Lung (tissue), 12 donors: Measurements from ENCODE around the gene TMEM38B. TPM values are rescaled to one million over a fixed set of nuclear protein-coding genes. Genes with fewer than 3 reads are reported as not detected.

ENCODE experiments used
- ATAC-seq: fragments of 200-7000 bp; cut with Tn5 transposase; one replicate; pipeline ENCODE4 v1.9.1; 2020; ENCODE audit warnings: moderate number of reproducible peaks; ENCODE audit not compliant: insufficient read depth, low FRiP score
- DNase-seq, 3 donors: peaks; one replicate each; pipeline ENCODE4 v3.0.0-alpha.2; 2013 to 2017
- H3K27ac ChIP-seq, 2 donors: one replicate each; pipeline ENCODE4 v1.5.1; 2013; ENCODE audit warnings: mild to moderate bottlenecking in 2 of 2, moderate library complexity in 2 of 2, control low read depth in 1 of 2, inconsistent platforms in 1 of 2, low read depth in 1 of 2, low read length in 1 of 2
- H3K27me3 ChIP-seq, 3 donors: one replicate each; pipeline ENCODE4 v1.5.1; 2013; ENCODE audit warnings: low read length in 2 of 3; ENCODE audit not compliant: control insufficient read depth in 3 of 3, insufficient read depth in 3 of 3
- H3K36me3 ChIP-seq, 4 donors: one replicate each; pipeline ENCODE4 v1.5.1; 2013; ENCODE audit warnings: low read length in 4 of 4, mild to moderate bottlenecking in 1 of 4, moderate library complexity in 1 of 4; ENCODE audit not compliant: control insufficient read depth in 4 of 4, insufficient read depth in 4 of 4
- H3K4me1 ChIP-seq, 5 donors: one replicate each; pipeline ENCODE4 v1.5.1; 2013; ENCODE audit warnings: low read length in 5 of 5, mild to moderate bottlenecking in 2 of 5, moderate library complexity in 1 of 5; ENCODE audit not compliant: control insufficient read depth in 5 of 5, insufficient read depth in 5 of 5
- H3K4me3 ChIP-seq: one replicate; pipeline ENCODE4 v1.5.1; 2013; ENCODE audit warnings: mild to moderate bottlenecking, control low read depth, moderate library complexity
- H3K9ac ChIP-seq, 2 donors: one replicate each; pipeline ENCODE4 v1.5.1; 2013; ENCODE audit warnings: low read length in 2 of 2, control low read depth in 1 of 2; ENCODE audit not compliant: insufficient read depth in 1 of 2
- H3K9me3 ChIP-seq, 4 donors: one replicate each; pipeline ENCODE4 v1.5.1; 2013; ENCODE audit warnings: low read length in 3 of 4, mild to moderate bottlenecking in 1 of 4, moderate library complexity in 1 of 4; ENCODE audit not compliant: control insufficient read depth in 4 of 4, insufficient read depth in 3 of 4
- WGBS, 2 donors: extraction: QIAGEN DNeasy Blood & Tissue Kit; methylation state at CpG; one replicate each; pipeline ENCODE4 v1.1.7; 2013; 5-methylcytosine and 5-hydroxymethylcytosine counted together
- polyA plus RNA-seq, 2 donors: library from polyadenylated mRNA; stranded (reverse); fragments of 200-250 nt; gene quantifications; one replicate each; pipeline ENCODE4 v1.2.1, GENCODE V29; 2013
- total RNA-seq, 2 donors: library from RNA; depleted of rRNA in 1 of 2; stranded (reverse); fragments of >200 nt in 1 of 2; gene quantifications; one replicate each; pipeline ENCODE4 v1.2.1, GENCODE V29; 2014 to 2021
- TF ChIP-seq, protein P1 (sequence below): IDR thresholded peaks from 2 replicates; pipeline ENCODE4 v1.5.1; 2012; ENCODE audit warnings: mild to moderate bottlenecking; ENCODE audit errors: control extremely low read depth, extremely low read depth
- donor health status: control.
- donor health status: control.
- donor health status: Bipolar disorder and iron deficiency.
- donor health status: healthy.
- donor health status: DM: yes; HTN: yes; CAD: no.

TMEM38B gene
- total and polyA plus RNA-seq, 4 donors, result 4.9 to 17.2 (median 11.1) TPM

GRCh38 chr9:105697871-105698270 is 3.5 kb downstream of the TMEM38B start:
- Histone ChIP-seq H3K27me3 (peaks cover 0 to 11% (median 9%) of the 10 kb centered on the region in 3 donors), H3K4me3 (no peak overlapping the region), H3K9ac (no peak overlapping the region), H3K27ac (no peak overlapping the region), H3K4me1 (peaks cover 0 to 20% (median 0%) of the 10 kb centered on the region in 5 donors), H3K36me3 (no peaks in the 10 kb centered on the region), H3K9me3 (no peaks in the 10 kb centered on the region)
- ATAC-seq (no peak), DNase-seq (no peak)
- TF ChIP-seq, protein P1, sequence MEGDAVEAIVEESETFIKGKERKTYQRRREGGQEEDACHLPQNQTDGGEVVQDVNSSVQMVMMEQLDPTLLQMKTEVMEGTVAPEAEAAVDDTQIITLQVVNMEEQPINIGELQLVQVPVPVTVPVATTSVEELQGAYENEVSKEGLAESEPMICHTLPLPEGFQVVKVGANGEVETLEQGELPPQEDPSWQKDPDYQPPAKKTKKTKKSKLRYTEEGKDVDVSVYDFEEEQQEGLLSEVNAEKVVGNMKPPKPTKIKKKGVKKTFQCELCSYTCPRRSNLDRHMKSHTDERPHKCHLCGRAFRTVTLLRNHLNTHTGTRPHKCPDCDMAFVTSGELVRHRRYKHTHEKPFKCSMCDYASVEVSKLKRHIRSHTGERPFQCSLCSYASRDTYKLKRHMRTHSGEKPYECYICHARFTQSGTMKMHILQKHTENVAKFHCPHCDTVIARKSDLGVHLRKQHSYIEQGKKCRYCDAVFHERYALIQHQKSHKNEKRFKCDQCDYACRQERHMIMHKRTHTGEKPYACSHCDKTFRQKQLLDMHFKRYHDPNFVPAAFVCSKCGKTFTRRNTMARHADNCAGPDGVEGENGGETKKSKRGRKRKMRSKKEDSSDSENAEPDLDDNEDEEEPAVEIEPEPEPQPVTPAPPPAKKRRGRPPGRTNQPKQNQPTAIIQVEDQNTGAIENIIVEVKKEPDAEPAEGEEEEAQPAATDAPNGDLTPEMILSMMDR, result no peak
- WGBS, 2 donors, result 73 to 81% methylated on average over 4 of the region's 4 CpGs

- Histone ChIP-seq H3K9ac (no peak overlapping the region), H3K27me3 (peaks cover 0 to 5% (median 5%) of the 10 kb centered on the region in 3 donors), H3K27ac (no peak overlapping the region), H3K36me3 (no peaks in the 10 kb centered on the region), H3K4me1 (peaks cover 0 to 20% (median 0%) of the 10 kb centered on the region in 5 donors), H3K4me3 (no peak overlapping the region), H3K9me3 (no peaks in the 10 kb centered on the region)
- TF ChIP-seq, protein P1, result no peak
- ATAC-seq, result no peak
- 79 to 83% methylated on average over 1 of the region's 1 CpG for WGBS, 2 donors
- no peak for DNase-seq
These were observed 4.1 kb downstream of the TMEM38B start for GRCh38 chr9:105698348-105698870.

DNA sequence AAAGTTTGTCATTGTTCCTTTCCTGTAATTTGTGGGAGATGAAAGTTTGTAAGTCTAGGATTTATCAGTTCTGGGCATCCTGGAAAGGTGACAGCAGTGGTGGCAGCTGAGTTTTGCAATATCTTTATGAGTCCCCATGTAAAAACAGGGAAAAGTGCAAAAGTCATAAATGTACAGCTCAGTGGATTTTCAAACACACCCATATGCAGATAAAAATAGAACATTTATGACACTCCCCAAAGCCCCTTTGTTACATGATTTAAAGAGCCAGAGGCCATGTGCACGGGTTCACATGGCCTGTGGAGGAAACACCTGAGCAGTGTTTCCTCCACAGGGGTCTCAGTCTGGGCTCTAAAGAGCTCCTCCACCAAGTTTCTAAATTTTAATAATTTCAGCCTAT is 6.3 kb downstream of the TMEM38B start:
- WGBS, 2 donors, result 19 to 72% methylated on average over 1 of the region's 1 CpG
- ATAC-seq (no peak), DNase-seq (no peak)
- Histone ChIP-seq H3K27ac (no peak overlapping the region), H3K36me3 (no peaks in the 10 kb centered on the region), H3K27me3 (no peaks in the 10 kb centered on the region), H3K9me3 (no peaks in the 10 kb centered on the region), H3K4me1 (peaks cover 0 to 20% (median 0%) of the 10 kb centered on the region in 5 donors), H3K4me3 (no peak overlapping the region), H3K9ac (no peak overlapping the region)
- TF ChIP-seq, protein P1, result no peak

GRCh38 chr9:105701145-105701544 is 6.8 kb downstream of the TMEM38B start:
- Histone ChIP-seq H3K27me3 (no peaks in the 10 kb centered on the region), H3K4me3 (no peak overlapping the region), H3K36me3 (no peaks in the 10 kb centered on the region), H3K9ac (no peak overlapping the region), H3K9me3 (no peaks in the 10 kb centered on the region), H3K4me1 (peaks cover 0 to 20% (median 0%) of the 10 kb centered on the region in 5 donors), H3K27ac (no peak overlapping the region)
- DNase-seq, result no peak
- WGBS, 2 donors, result 68 to 81% methylated on average over 2 of the region's 2 CpGs
- ATAC-seq, result no peak
- TF ChIP-seq, protein P1, result no peak
